ENCODE measurements around the gene KRTAP5-6. TPM values are rescaled to one million over a fixed set of nuclear protein-coding genes. Genes with fewer than 3 reads are reported as not detected.

The KRTAP5-6 gene
- total RNA-seq, 1 experiment from 2014 or later: not detected

GRCh38 chr11:1742371-1742770, 45.4 kb downstream of the KRTAP5-6 start:
- ATAC-seq: no peak
- no peaks in the 10 kb centered on the region for H3K9me3 ChIP-seq (ENCODE audit: low read length)

GRCh38 chr11:1742869-1743584, 46.0 kb downstream of the KRTAP5-6 start:
- H3K4me1 ChIP-seq (ENCODE audit: insufficient read depth, low read length): no peaks in the 10 kb centered on the region
- POLR2A ChIA-PET (ENCODE audit: unreplicated experiment): no interaction called here
- 0 out of 2 replicates have a peak, but pooled peaks cover 4% of the 10 kb centered on the region for H3K27me3 ChIP-seq (ENCODE audit: low read length)

More at GRCh38 chr11:1742371-1742770, 45.4 kb downstream of the KRTAP5-6 start:
- Histone ChIP-seq H3K9me2 (replicated peaks; ENCODE audit: low read length) (no peaks in the 10 kb centered on the region), H4K20me1 (ENCODE audit: low read length) (no peaks in the 10 kb centered on the region), H3K27me3 (ENCODE audit: low read length) (peaks cover 5% of the 10 kb centered on the region; the same call in 1 of the 2 replicates), H3F3A (ENCODE audit: low read length, unreplicated experiment) (no peaks in the 10 kb centered on the region), H3K36me3 (ENCODE audit: low read depth, low read length) (no peaks in the 10 kb centered on the region), H3K27ac (ENCODE audit: low read length) (no peak overlapping the region), H3K79me2 (ENCODE audit: low read length) (no peaks in the 10 kb centered on the region), H3K4me3 (ENCODE audit: low read length) (no peak overlapping the region), H3K4me2 (ENCODE audit: low read length) (no peak overlapping the region), H3K9ac (ENCODE audit: low read length) (no peak overlapping the region), H2AFZ (ENCODE audit: low read length) (no peak overlapping the region), H3K4me1 (ENCODE audit: insufficient read depth, low read length) (no peaks in the 10 kb centered on the region)
- no peak for TF ChIP-seq EZH2phosphoT487 (IDR thresholded peaks at IDR 0.05; ENCODE audit: borderline replicate concordance, low read length)
- no peak for TF ChIP-seq EZH2 (IDR thresholded peaks at IDR 0.05; ENCODE audit: low read length, unreplicated experiment)
- TF ChIP-seq, protein P1, sequence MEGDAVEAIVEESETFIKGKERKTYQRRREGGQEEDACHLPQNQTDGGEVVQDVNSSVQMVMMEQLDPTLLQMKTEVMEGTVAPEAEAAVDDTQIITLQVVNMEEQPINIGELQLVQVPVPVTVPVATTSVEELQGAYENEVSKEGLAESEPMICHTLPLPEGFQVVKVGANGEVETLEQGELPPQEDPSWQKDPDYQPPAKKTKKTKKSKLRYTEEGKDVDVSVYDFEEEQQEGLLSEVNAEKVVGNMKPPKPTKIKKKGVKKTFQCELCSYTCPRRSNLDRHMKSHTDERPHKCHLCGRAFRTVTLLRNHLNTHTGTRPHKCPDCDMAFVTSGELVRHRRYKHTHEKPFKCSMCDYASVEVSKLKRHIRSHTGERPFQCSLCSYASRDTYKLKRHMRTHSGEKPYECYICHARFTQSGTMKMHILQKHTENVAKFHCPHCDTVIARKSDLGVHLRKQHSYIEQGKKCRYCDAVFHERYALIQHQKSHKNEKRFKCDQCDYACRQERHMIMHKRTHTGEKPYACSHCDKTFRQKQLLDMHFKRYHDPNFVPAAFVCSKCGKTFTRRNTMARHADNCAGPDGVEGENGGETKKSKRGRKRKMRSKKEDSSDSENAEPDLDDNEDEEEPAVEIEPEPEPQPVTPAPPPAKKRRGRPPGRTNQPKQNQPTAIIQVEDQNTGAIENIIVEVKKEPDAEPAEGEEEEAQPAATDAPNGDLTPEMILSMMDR (conservative IDR thresholded peaks at IDR 0.05; ENCODE audit: low read depth, low read length): no peak
- no peak for DNase-seq
- ChIA-PET CTCF (no interaction called here), POLR2A (ENCODE audit: unreplicated experiment) (no interaction called here)
- intact Hi-C loops (cut with micrococcal nuclease): no loop called here
- BruUV-seq (replicated peaks): no TSS peak

More at GRCh38 chr11:1742869-1743584, 46.0 kb downstream of the KRTAP5-6 start:
- ATAC-seq (no peak), DNase-seq (no peak)
- intact Hi-C loops (cut with micrococcal nuclease): no loop called here
- no TSS peak for BruUV-seq (replicated peaks)
- no peaks in the 10 kb centered on the region for H3K36me3 ChIP-seq (ENCODE audit: low read depth, low read length)
- H3F3A ChIP-seq (ENCODE audit: low read length, unreplicated experiment): no peaks in the 10 kb centered on the region
- H3K4me2 ChIP-seq (ENCODE audit: low read length): no peak overlapping the region
- H3K27ac ChIP-seq (ENCODE audit: low read length): no peak overlapping the region
- H3K9me3 ChIP-seq (ENCODE audit: low read length): no peaks in the 10 kb centered on the region
- no peaks in the 10 kb centered on the region for H4K20me1 ChIP-seq (ENCODE audit: low read length)
- no peak for TF ChIP-seq EZH2 (IDR thresholded peaks at IDR 0.05; ENCODE audit: low read length, unreplicated experiment)
- TF ChIP-seq EZH2phosphoT487 (IDR thresholded peaks at IDR 0.05; ENCODE audit: borderline replicate concordance, low read length): no peak
- TF ChIP-seq, protein P1 (conservative IDR thresholded peaks at IDR 0.05; ENCODE audit: low read depth, low read length): no peak
- H3K4me3 ChIP-seq (ENCODE audit: low read length): no peak overlapping the region
- CTCF ChIA-PET: no interaction called here
- H3K79me2 ChIP-seq (ENCODE audit: low read length): no peaks in the 10 kb centered on the region
- no peaks in the 10 kb centered on the region for H3K9me2 ChIP-seq (replicated peaks; ENCODE audit: low read length)
- no peak overlapping the region for H3K9ac ChIP-seq (ENCODE audit: low read length)
- H2AFZ ChIP-seq (ENCODE audit: low read length): no peak overlapping the region

Data from PC-3 (cell line).